GM10266 (cell line): Measurements from ENCODE around the gene EPHA2.

Experiments
- DNase-seq: peaks from one replicate; pipeline ENCODE4 v3.0.0; 2012; ENCODE audit errors: extremely low spot score
- CTCF ChIP-seq: IDR thresholded peaks from 2 replicates; pipeline ENCODE4 v1.5.1; 2012; ENCODE audit warnings: mild to moderate bottlenecking, low read depth; ENCODE audit not compliant: control insufficient read depth, insufficient read depth; ENCODE audit errors: missing control alignments

Gene EPHA2

GRCh38 chr1:16087733-16088132, 68.1 kb downstream of the EPHA2 start:
- no peak for TF ChIP-seq CTCF
- DNase-seq, result no peak

- no peak for DNase-seq
Observed at GRCh38 chr1:16085522-16085921, 70.3 kb downstream of the EPHA2 start.

GRCh38 chr1:16083486-16083885, 72.4 kb downstream of the EPHA2 start:
- TF ChIP-seq CTCF, result no peak
- no peak for DNase-seq

More at GRCh38 chr1:16085522-16085921, 70.3 kb downstream of the EPHA2 start:
- no peak for TF ChIP-seq CTCF

- TF ChIP-seq CTCF, result peak; percentile 84
- peak; percentile 81 for DNase-seq
Observed at GRCh38 chr1:16082283-16083038, 73.4 kb downstream of the EPHA2 start.

- no peak for TF ChIP-seq CTCF
- no peak for DNase-seq
Observed at GRCh38 chr1:16081636-16082035, 74.2 kb downstream of the EPHA2 start.

GRCh38 chr1:16080422-16081150, 75.3 kb downstream of the EPHA2 start:
- no peak for TF ChIP-seq CTCF
- no peak for DNase-seq
